K562 (cell line): ENCODE data around the gene TNFRSF6B. TPM values are rescaled to one million over a fixed set of nuclear protein-coding genes. Genes with fewer than 3 reads are reported as not detected.

Experiments
- CSDE1 ChIP-seq, 2 experiments: fragments of 450-650 bp; IDR thresholded peaks; 2 replicates each; pipeline ENCODE4 v1.6.1; 2016; ENCODE audit warnings: mild to moderate bottlenecking in 1 of 2
- DPF2 ChIP-seq: fragments of 450-650 bp; IDR thresholded peaks from 2 replicates; pipeline ENCODE4 v1.6.1; 2016
- E2F3 ChIP-seq: fragments of 250-450 bp; sonication (Bioruptor Pico); IDR thresholded peaks from 2 replicates; pipeline ENCODE4 v1.4.0; 2020; ENCODE audit warnings: mild to moderate bottlenecking
- HDGF ChIP-seq: fragments of 450-650 bp; IDR thresholded peaks from 2 replicates; pipeline ENCODE4 v1.6.1; 2016
- KLF10 ChIP-seq: fragments of 250-450 bp; sonication (Bioruptor Pico); IDR thresholded peaks from 2 replicates; pipeline ENCODE4 v1.6.1; 2021; ENCODE audit warnings: matching md5 sums
- MEF2D ChIP-seq: conservative IDR thresholded peaks from 2 replicates; pipeline ENCODE4 v1.6.1; 2016; ENCODE audit warnings: low read depth, missing genetic modification characterization, missing compliant biosample characterization
- MXD1 ChIP-seq: fragments of 250-450 bp; sonication (Bioruptor Pico); IDR thresholded peaks from 2 replicates; pipeline ENCODE4 v1.8.0; 2021; ENCODE audit warnings: borderline replicate concordance, mild to moderate bottlenecking, moderate library complexity; ENCODE audit not compliant: poor library complexity, severe bottlenecking
- PCBP1 ChIP-seq: fragments of 200-400 bp; formaldehyde crosslinking; IDR thresholded peaks from 2 replicates; pipeline ENCODE4 v1.6.1; 2018; ENCODE audit warnings: mild to moderate bottlenecking, low read depth, low read length; ENCODE audit not compliant: poor library complexity, severe bottlenecking
- PCBP2 ChIP-seq: fragments of 200-400 bp; formaldehyde crosslinking; IDR thresholded peaks from 2 replicates; pipeline ENCODE4 v1.6.1; 2018; ENCODE audit warnings: low read length, low read depth, mild to moderate bottlenecking, moderate library complexity; ENCODE audit not compliant: poor library complexity, severe bottlenecking
- RFX1 ChIP-seq: fragments of 450-650 bp; IDR thresholded peaks from 2 replicates; pipeline ENCODE4 v1.6.1; 2016; ENCODE audit warnings: mild to moderate bottlenecking, moderate library complexity
- TSHZ1 ChIP-seq: fragments of 250-450 bp; sonication (Bioruptor Pico); IDR thresholded peaks from 2 replicates; pipeline ENCODE4 v1.4.0; 2020; ENCODE audit warnings: mild to moderate bottlenecking, moderate library complexity
- U2AF1 ChIP-seq: fragments of 200-400 bp; formaldehyde crosslinking; optimal IDR thresholded peaks from 2 replicates; pipeline ENCODE3; 2017; ENCODE audit warnings: mild to moderate bottlenecking, low read depth, low read length, moderate library complexity
- ZBTB33 ChIP-seq: sonication (generic); formaldehyde crosslinking; IDR thresholded peaks from 2 replicates; pipeline ENCODE4 v1.8.1; 2023; ENCODE audit warnings: mild to moderate bottlenecking, missing genetic modification reagents
- ZNF12 ChIP-seq: sonication (generic); formaldehyde crosslinking; IDR thresholded peaks from 2 replicates; pipeline ENCODE4 v1.4.0; 2020; ENCODE audit warnings: mild to moderate bottlenecking, missing genetic modification reagents
- ZNF507 ChIP-seq: conservative IDR thresholded peaks from 2 replicates; pipeline ENCODE4 v1.6.1; 2017; ENCODE audit warnings: missing genetic modification characterization, missing compliant biosample characterization
- ZNF707 ChIP-seq: fragments of 250-450 bp; sonication (Bioruptor Pico); conservative IDR thresholded peaks from 2 replicates; pipeline ENCODE4 v1.8.0; 2022; ENCODE audit warnings: inconsistent platforms, mild to moderate bottlenecking, moderate library complexity
- polyA plus RNA-seq, 8 experiments: library from polyadenylated mRNA; depleted of rRNA in 4 of 8; stranded (reverse) in 5 of 8; unstranded in 3 of 8; fragments of >200 nt; fragmentation: Nextera tagmentation in 2 of 8; fragmentation: Illumina TruSeq in 1 of 8; extraction: Ambion mirVana in 2 of 8; extraction: Trizol in 1 of 8; gene quantifications; 2 replicates each; pipeline versions ENCODE4 v1.2.1 to v1.2.3, GENCODE V29; 2011 to 2014; ENCODE audit warnings: inconsistent platforms in 1 of 8, missing spikeins in 1 of 8
- total RNA-seq, 7 experiments: library from RNA; depleted of rRNA in 6 of 7; stranded (reverse); fragments of >200 nt in 6 of 7; fragmentation: Illumina TruSeq in 2 of 7; extraction: Trizol in 2 of 7; gene quantifications; 2 replicates each; pipeline versions ENCODE4 v1.2.1 to v1.2.3, GENCODE V29; 2011 to 2021; ENCODE audit warnings: low replicate concordance in 1 of 7
- TF ChIP-seq, protein P1 (sequence below): fragments of 250-450 bp; sonication (Bioruptor Pico); IDR thresholded peaks from 2 replicates; pipeline ENCODE4 v1.8.0; 2022; ENCODE audit warnings: inconsistent platforms, mild to moderate bottlenecking, moderate library complexity, borderline replicate concordance
- TF ChIP-seq, protein P2 (sequence below): fragments of 450-650 bp; IDR thresholded peaks from 2 replicates; pipeline ENCODE4 v1.6.1; 2016; ENCODE audit warnings: borderline replicate concordance

The TNFRSF6B gene
- total and polyA plus RNA-seq, 9 of the 15 experiments (the other 6 are each of a cell fraction or from before 2014, with no cell fraction given), result 0.10 to 3.5 (median 0.32) TPM; not detected in 6

DNA sequence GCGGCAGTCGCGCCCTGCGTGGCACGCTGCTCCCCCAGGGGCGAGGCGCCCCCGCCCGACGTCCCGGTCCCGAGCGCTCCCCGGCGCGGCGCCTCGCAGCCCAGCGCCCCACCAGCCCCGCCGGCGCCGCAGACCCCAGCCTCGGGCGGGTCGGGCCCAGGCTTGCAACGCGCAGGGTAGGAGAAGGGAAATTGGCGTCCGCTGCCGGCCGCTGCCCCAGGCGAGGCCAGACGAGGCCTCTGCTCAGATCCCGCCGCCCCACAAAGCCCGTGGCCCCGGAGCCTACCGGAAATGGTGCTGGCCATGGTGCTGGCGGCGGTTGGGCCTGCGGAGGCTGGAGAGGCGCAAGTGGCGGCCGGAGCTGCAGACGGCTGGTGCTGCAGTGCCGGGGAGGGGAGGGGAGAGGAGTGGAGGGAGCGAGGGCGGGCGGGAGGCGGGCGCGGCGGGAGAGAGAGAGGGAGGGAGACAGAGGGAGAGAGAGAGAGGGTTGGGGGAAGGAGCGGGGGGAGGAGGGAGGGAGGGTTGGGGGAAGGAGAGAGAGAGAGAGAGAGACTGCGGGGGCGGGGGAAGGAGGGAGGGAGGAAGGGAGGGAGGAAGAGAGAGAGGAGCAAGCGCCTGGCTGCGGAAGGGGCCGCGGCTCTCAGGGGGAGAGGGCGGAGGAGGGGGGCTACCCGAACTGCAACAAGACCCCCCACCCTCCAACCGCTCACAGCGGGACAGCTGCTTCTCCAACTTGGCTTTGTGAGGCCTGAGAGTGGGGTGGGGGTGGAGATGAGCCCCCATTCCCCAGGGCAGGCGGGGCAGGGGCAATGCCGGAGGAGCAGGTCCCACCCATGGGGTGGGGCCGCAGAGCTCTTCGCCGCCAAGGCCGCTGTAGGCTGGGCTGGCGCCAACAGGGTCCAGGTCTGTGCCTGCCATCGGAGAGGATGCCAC lies 43.1 kb upstream of the TNFRSF6B start, which contains the start of gene STMN3 (continued):
- TF ChIP-seq MXD1 (CRISPR knock-in tag), result no peak
- no peak for TF ChIP-seq ZNF12 (CRISPR knock-in tag)
- no peak for TF ChIP-seq CSDE1 (IDR thresholded peaks at IDR 0.05)
- TF ChIP-seq PCBP2, result no peak
- no peak for TF ChIP-seq ZNF507 (tag)
- no peak for TF ChIP-seq KLF10 (CRISPR knock-in tag)
- TF ChIP-seq, protein P1, sequence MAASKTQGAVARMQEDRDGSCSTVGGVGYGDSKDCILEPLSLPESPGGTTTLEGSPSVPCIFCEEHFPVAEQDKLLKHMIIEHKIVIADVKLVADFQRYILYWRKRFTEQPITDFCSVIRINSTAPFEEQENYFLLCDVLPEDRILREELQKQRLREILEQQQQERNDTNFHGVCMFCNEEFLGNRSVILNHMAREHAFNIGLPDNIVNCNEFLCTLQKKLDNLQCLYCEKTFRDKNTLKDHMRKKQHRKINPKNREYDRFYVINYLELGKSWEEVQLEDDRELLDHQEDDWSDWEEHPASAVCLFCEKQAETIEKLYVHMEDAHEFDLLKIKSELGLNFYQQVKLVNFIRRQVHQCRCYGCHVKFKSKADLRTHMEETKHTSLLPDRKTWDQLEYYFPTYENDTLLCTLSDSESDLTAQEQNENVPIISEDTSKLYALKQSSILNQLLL, result no peak
- TF ChIP-seq TSHZ1 (CRISPR knock-in tag), result no peak
- TF ChIP-seq, protein P2, sequence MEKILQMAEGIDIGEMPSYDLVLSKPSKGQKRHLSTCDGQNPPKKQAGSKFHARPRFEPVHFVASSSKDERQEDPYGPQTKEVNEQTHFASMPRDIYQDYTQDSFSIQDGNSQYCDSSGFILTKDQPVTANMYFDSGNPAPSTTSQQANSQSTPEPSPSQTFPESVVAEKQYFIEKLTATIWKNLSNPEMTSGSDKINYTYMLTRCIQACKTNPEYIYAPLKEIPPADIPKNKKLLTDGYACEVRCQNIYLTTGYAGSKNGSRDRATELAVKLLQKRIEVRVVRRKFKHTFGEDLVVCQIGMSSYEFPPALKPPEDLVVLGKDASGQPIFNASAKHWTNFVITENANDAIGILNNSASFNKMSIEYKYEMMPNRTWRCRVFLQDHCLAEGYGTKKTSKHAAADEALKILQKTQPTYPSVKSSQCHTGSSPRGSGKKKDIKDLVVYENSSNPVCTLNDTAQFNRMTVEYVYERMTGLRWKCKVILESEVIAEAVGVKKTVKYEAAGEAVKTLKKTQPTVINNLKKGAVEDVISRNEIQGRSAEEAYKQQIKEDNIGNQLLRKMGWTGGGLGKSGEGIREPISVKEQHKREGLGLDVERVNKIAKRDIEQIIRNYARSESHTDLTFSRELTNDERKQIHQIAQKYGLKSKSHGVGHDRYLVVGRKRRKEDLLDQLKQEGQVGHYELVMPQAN, result peak; percentile 92
- TF ChIP-seq U2AF1, result peak; percentile 38
- TF ChIP-seq PCBP1, result peak; percentile 75
- TF ChIP-seq MEF2D (tag), result no peak
- TF ChIP-seq ZBTB33 (CRISPR knock-in tag), result peak; percentile 58; the same call in 1 of the 2 replicates
- peak; percentile 57; the same call in 1 of the 2 replicates for TF ChIP-seq DPF2
- TF ChIP-seq HDGF, result no peak
- no peak; the same call in 1 of the 2 replicates for TF ChIP-seq E2F3
- no peak for TF ChIP-seq ZNF707 (CRISPR knock-in tag)
- TF ChIP-seq RFX1, result no peak
